Measurements from ENCODE around the gene NXPH3.
A peak's percentile ranks its signal among the peaks of the same experiment; 100 is the strongest.

- TF ChIP-seq, protein P1, sequence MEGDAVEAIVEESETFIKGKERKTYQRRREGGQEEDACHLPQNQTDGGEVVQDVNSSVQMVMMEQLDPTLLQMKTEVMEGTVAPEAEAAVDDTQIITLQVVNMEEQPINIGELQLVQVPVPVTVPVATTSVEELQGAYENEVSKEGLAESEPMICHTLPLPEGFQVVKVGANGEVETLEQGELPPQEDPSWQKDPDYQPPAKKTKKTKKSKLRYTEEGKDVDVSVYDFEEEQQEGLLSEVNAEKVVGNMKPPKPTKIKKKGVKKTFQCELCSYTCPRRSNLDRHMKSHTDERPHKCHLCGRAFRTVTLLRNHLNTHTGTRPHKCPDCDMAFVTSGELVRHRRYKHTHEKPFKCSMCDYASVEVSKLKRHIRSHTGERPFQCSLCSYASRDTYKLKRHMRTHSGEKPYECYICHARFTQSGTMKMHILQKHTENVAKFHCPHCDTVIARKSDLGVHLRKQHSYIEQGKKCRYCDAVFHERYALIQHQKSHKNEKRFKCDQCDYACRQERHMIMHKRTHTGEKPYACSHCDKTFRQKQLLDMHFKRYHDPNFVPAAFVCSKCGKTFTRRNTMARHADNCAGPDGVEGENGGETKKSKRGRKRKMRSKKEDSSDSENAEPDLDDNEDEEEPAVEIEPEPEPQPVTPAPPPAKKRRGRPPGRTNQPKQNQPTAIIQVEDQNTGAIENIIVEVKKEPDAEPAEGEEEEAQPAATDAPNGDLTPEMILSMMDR (conservative IDR thresholded peaks at IDR 0.05), result peak; percentile 38; the same call in 1 of the 2 replicates
- no peak for TF ChIP-seq EZH2 (IDR thresholded peaks at IDR 0.05; ENCODE audit: low read depth)
These were observed 40.4 kb downstream of the NXPH3 start for GRCh38 chr17:49616086-49616485.
